GM10266 (cell line): Measurements from ENCODE around the gene ANKS6.

Experiments used
- DNase-seq: peaks from one replicate; pipeline ENCODE4 v3.0.0; 2012; ENCODE audit errors: extremely low spot score
- CTCF ChIP-seq: IDR thresholded peaks from 2 replicates; pipeline ENCODE4 v1.5.1; 2012; ENCODE audit warnings: mild to moderate bottlenecking, low read depth; ENCODE audit not compliant: control insufficient read depth, insufficient read depth; ENCODE audit errors: missing control alignments

ANKS6 gene

GRCh38 chr9:98829766-98830165 lies 33.4 kb upstream of the ANKS6 start:
- no peak for DNase-seq
- no peak for TF ChIP-seq CTCF

- DNase-seq: no peak
- TF ChIP-seq CTCF: no peak
These were observed 30.4 kb upstream of the ANKS6 start for GRCh38 chr9:98826716-98827115.

GRCh38 chr9:98825414-98825813 lies 29.1 kb upstream of the ANKS6 start:
- TF ChIP-seq CTCF: no peak
- DNase-seq: no peak

GRCh38 chr9:98823666-98824334 lies 27.4 kb upstream of the ANKS6 start:
- DNase-seq: no peak
- TF ChIP-seq CTCF: no peak

- no peak for DNase-seq
- TF ChIP-seq CTCF: no peak
These were observed 26.3 kb upstream of the ANKS6 start for GRCh38 chr9:98822661-98823060.

- TF ChIP-seq CTCF: no peak
- DNase-seq: no peak
These were observed 25.5 kb upstream of the ANKS6 start for GRCh38 chr9:98821831-98822230.

GRCh38 chr9:98819231-98819630 lies 22.9 kb upstream of the ANKS6 start:
- DNase-seq: no peak
- TF ChIP-seq CTCF: no peak
